Neural cell (in vitro differentiated cells): Measurements from ENCODE around the gene UBL4B.

ENCODE experiments used
- EZH2 ChIP-seq: fragments of 200-600, 300-800 bp; shearing (Covaris generic), sonication (generic); IDR thresholded peaks from 2 replicates; pipeline ENCODE4 v1.6.1; 2014; ENCODE audit warnings: antibody characterized with exemption, low read length, borderline replicate concordance, mild to moderate bottlenecking; ENCODE audit not compliant: insufficient read depth, poor library complexity, severe bottlenecking
- MXI1 ChIP-seq: fragments of 450-650 bp; conservative IDR thresholded peaks from 2 replicates; pipeline ENCODE4 v1.6.1; 2014; ENCODE audit warnings: antibody characterized with exemption, mild to moderate bottlenecking; ENCODE audit not compliant: poor library complexity, severe bottlenecking
- POLR2AphosphoS5 ChIP-seq: IDR thresholded peaks from 2 replicates; pipeline ENCODE4 v1.6.1; 2012
- RAD21 ChIP-seq: fragments of 450-650 bp; conservative IDR thresholded peaks from 2 replicates; pipeline ENCODE4 v1.6.1; 2014; ENCODE audit warnings: antibody characterized with exemption, mild to moderate bottlenecking, moderate library complexity
- SMC3 ChIP-seq: fragments of 450-650 bp; conservative IDR thresholded peaks from 2 replicates; pipeline ENCODE4 v1.6.1; 2014; ENCODE audit warnings: antibody characterized with exemption, mild to moderate bottlenecking, moderate library complexity; ENCODE audit not compliant: poor library complexity
- TAF1 ChIP-seq: IDR thresholded peaks from 2 replicates; pipeline ENCODE4 v1.6.1; 2012; ENCODE audit warnings: low read depth
- TF ChIP-seq, protein P1 (sequence below): fragments of 450-650 bp; IDR thresholded peaks from 2 replicates; pipeline ENCODE4 v1.5.1; 2014; ENCODE audit warnings: antibody characterized with exemption, mild to moderate bottlenecking, moderate library complexity; ENCODE audit not compliant: poor library complexity, severe bottlenecking
- TF ChIP-seq, protein P2 (sequence below): IDR thresholded peaks from 2 replicates; pipeline ENCODE4 v1.6.1; 2012; ENCODE audit warnings: borderline replicate concordance

DNA sequence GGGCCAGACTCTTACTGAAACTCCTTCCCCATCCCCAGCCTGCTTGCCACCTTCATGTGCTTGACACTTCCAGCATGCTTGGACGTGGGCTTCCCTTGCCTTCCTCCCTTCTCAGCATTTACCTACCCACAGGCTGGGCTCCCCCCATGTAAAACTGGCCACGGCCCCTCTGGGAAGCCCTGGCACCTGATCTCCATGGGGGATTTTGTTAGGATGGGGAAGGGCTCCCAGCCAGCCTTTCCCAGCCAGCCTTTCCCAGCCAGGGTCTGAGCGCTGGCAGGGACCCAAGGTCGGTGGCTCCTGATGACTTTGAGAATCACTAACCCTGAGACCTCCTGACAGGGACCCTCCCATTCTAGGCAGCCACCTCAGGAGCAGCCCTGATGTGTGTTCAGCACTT lies 48.5 kb upstream of the UBL4B start:
- TF ChIP-seq, protein P1, sequence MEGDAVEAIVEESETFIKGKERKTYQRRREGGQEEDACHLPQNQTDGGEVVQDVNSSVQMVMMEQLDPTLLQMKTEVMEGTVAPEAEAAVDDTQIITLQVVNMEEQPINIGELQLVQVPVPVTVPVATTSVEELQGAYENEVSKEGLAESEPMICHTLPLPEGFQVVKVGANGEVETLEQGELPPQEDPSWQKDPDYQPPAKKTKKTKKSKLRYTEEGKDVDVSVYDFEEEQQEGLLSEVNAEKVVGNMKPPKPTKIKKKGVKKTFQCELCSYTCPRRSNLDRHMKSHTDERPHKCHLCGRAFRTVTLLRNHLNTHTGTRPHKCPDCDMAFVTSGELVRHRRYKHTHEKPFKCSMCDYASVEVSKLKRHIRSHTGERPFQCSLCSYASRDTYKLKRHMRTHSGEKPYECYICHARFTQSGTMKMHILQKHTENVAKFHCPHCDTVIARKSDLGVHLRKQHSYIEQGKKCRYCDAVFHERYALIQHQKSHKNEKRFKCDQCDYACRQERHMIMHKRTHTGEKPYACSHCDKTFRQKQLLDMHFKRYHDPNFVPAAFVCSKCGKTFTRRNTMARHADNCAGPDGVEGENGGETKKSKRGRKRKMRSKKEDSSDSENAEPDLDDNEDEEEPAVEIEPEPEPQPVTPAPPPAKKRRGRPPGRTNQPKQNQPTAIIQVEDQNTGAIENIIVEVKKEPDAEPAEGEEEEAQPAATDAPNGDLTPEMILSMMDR = no peak
- TF ChIP-seq POLR2AphosphoS5 (no peak), EZH2 (no peak), RAD21 (no peak), TAF1 (no peak), SMC3 (no peak), MXI1 (no peak)
- TF ChIP-seq, protein P2, sequence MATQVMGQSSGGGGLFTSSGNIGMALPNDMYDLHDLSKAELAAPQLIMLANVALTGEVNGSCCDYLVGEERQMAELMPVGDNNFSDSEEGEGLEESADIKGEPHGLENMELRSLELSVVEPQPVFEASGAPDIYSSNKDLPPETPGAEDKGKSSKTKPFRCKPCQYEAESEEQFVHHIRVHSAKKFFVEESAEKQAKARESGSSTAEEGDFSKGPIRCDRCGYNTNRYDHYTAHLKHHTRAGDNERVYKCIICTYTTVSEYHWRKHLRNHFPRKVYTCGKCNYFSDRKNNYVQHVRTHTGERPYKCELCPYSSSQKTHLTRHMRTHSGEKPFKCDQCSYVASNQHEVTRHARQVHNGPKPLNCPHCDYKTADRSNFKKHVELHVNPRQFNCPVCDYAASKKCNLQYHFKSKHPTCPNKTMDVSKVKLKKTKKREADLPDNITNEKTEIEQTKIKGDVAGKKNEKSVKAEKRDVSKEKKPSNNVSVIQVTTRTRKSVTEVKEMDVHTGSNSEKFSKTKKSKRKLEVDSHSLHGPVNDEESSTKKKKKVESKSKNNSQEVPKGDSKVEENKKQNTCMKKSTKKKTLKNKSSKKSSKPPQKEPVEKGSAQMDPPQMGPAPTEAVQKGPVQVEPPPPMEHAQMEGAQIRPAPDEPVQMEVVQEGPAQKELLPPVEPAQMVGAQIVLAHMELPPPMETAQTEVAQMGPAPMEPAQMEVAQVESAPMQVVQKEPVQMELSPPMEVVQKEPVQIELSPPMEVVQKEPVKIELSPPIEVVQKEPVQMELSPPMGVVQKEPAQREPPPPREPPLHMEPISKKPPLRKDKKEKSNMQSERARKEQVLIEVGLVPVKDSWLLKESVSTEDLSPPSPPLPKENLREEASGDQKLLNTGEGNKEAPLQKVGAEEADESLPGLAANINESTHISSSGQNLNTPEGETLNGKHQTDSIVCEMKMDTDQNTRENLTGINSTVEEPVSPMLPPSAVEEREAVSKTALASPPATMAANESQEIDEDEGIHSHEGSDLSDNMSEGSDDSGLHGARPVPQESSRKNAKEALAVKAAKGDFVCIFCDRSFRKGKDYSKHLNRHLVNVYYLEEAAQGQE = no peak
